HG03521 (cell line): Measurements from ENCODE around the gene CERS1.
"Not testable (repeated sequence)": the region's sequence is repeated elsewhere in the genome, so short reads cannot be mapped to it uniquely, and the experiment has no call there.

Source experiments
- ATAC-seq: cut with Tn5 transposase; IDR thresholded peaks from one replicate; pipeline ENCODE4 v1.9.1; 2021; ENCODE audit warnings: mild to moderate bottlenecking, moderate library complexity; ENCODE audit not compliant: unreplicated experiment

The CERS1 gene

DNA sequence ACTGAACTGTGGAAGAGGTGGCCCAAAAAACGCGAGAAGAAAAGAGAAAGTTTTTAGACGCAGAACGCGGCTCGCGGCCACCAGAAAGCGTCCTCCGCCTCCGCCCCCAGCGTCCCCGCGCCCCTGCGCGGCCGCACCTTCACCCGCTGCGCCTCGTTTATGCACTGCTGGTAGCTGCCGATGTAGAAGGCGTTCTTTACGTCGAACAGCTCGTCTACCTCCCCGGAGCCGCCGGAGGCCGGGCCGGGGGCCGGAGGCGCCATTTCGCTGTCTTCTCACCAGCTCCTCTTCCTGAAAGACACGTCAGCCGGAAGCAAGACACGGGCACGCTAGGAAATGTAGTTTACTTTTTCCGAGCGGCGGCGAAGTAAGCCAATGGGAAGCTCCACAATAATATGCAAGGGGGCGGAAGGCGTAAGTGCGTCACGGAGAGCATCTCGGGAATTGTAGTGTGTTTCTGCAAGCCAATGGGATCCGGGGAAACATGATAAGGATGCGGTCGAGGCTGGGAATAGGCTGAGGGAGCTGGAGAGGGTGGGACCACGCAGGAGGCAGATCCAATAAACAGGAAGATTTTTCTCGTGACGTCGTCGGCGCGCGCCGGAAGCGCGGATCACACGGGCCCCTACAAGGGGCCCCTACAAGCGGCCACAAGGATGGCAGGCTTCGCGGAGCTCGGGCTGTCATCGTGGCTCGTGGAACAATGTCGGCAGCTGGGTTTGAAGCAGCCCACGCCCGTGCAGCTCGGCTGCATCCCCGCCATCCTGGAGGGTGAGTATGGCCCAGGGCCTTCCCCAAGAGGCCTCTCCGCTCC is 23.3 kb upstream of the CERS1 start, which contains the start of the genes COPE and DDX49:
COPE (minus strand) TSS at position 302 of the 814 bp plus-strand sequence; CDS start at position 263, 39 bp downstream.
DDX49 (plus strand) TSS at position 630 of the 814 bp plus-strand sequence; CDS start at position 657, 27 bp downstream.
- peak; percentile 95 for ATAC-seq

DNA sequence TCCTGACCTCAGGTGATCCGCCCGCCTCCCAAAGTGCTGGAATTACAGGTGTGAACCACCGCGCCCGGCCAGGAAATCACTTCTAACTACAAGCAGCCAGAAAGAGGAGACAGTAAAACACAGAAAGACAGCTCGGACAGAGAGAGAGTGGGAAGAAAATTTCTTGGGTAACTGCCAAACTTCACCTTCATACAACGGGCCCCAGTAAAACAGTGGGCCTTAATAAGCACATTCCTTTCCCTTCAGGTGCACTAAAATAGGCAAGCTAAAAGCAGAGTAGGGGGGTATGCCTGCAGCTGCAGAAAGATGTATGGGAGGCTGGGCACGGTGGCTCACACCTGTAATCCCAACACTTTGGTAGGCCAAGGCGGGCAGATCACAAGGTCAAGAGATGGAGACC is 21.6 kb upstream of the CERS1 start:
- ATAC-seq: not testable (repeated sequence)

DNA sequence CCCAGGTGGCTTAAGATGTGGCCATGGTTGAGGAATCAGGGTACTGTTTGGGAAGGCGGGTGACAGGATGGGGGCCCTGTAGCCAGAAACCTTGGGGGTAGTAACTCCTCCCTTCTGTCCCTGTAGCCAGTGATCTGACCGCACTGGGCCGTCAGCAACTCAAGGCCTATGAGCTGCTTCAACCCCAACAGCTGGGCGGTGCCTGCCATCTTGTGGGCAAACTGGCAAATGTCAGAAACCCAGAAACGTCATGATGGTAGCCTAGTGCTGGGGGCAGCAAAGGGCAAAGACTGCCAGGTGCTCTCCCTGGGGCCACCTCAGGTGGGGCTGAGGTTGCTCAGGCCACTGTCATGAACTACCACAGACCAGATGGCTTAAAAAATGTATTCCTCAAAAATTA is 19.7 kb upstream of the CERS1 start:
- ATAC-seq: no peak

DNA sequence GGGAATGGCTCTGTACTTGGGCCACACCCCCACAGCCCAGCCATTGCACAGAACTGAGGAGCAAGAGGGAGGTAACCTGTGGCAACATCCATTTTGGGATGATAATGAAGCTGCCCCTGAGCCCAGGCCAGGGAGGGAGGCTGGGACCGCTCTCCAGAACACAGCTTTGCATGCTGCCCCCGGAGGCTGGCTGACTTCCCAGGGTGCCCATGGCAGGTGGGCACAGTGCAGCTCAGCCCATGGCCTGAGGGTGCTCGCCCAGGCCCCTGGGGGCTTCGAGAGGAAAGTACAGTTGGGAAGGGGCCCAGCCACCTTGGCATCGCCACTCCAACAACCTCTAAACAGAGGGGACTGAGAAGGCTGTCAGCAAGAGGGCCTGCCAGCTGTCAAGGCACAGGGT is 17.5 kb upstream of the CERS1 start:
- ATAC-seq: no peak

DNA sequence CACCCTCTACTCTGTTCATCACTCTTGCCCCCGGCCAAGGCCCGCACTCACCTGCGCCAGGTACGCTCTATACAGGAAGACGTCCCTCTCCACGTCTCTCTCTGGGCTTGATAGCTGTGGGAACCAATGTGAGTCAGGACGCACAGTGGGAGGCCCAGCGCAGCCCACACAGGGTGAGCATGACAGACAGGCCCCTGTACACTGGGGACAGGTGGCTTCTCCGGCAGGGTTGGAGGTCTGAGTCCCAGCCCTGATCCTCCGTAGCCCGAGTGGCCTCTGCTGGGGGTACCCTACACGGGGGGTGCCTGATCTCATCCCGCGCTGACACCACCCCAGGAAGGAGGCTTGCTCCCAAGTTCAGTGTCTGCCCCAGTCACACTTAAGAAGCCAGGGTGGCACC is 17.0 kb upstream of the CERS1 start:
- no peak for ATAC-seq

DNA sequence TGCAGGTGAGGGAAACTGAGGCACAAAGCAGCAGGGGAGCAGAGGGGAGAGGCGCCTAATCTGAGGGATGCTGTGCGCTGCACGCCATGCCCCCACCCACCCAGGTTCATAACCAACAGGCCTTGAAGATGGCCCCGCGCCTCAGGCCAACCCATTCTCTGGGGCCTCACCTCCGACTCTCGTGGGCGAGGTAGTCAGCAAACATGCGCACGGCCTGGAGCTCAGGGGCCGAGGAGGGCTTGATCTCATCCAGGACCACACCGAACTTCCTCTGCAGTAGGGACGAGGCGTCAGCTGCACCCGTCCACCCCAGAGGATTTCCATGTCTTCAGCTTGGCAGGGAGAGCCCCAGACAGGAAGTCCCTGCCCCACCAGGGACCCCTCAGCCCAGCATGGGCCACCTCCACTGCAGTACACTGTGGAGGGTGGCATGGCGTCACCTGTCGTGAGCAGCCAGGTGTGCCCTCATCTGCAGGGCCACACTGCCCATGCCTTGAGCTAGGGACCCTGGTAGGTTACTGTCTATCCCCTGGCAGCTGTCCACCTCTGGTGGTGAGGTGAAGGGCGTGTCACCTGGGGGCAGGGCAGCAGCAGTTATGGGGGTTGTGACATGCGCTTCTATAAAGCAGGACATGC is 15.0 kb upstream of the CERS1 start:
- ATAC-seq: no peak

DNA sequence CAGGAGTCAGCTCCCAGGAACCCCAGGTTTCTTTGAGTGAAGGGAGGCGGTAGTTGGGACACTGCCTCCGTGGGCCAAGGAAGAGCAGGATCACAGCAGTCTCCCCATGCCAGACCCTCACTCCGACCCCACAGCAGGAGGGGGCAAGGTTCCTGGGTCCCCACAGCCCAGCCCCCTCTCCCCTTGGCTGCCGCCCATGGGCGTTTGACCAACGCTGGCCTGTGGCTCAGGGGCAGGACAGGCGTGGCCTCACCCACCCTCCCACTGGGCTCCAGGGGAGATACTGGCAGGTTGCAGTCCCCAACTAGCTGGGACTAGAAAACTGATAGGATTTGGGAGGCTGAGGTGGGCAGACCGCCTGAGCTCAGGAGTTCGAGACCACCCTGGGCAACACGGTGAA is 14.1 kb upstream of the CERS1 start:
- ATAC-seq: no peak

DNA sequence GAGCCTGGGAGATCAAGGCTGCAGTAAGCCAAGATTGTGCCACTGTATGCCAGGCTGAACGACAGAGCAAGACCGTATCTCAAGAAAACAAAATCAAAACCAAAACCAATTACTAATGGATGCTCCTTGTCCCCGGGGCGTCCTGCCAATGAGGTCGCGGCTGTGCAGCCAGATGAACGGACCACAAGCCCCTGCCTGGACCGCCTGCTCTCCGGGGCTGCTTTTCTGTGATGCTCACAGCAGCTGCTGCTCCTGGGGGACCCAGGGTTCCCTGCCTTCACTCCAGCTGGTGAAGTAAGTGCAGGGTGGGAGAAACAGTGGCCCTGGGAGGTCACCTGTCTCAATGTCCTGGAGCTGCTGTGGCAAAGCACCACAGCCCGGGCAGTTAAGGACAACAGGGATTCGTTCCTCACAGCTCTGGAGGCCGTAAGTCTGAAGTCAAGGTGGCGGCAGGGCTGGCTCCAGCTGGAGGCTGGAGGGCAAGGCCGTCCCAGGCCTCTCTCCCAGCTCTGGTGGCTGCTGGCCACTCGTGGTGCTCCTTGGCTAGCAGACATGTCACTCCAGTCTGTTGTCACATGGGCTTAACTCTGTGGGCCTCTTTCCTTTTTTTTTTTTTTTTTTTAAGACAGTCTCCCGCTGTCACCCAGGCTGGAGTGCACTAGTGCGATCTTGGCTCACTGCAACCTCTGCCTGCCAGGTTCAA is 13.1 kb upstream of the CERS1 start:
- ATAC-seq: no peak

DNA sequence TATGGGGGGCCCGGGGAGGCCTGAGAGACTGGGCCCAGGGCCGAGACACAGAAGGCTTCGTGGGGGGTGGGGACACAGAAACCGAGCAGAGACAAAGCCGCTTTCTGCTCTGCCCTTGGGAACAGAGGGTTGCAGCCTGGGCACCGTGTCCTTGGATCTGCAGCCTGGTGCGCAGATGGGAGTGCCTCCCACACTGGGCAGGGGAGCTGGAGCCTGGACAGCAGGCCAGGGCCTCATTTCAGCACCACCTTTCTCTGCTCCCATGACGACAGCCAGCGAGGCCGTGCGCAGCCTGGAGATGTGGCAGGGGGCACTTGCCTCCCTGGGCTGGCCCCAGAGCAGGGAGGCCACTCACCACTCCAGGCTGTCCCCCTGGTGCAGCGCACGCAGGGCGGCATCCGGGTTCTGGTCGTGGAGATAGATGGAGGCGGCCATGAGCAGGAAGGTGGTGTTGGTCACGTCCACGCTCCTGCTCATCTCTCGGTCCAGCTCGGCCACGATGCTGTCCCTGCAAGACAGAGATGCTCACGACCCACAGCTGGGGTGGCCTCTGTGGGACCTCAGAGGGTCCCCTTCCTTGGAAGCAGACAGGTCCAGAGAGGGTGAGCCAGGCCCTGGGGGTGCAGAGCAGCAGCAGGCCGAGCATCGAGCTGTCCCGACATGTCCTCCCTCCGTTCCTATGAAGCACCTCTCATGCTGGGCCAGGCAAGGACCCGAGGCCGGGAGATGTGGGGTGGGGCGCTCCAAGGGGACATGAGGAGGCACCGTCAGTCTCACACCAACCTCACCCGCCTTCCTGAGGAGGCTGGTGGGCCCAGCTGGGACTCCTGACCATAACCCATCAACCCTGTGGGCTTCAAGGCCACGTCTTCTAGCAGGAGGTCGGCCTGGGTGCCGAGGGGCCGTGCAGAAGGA is 10.9 kb upstream of the CERS1 start:
- no peak for ATAC-seq

DNA sequence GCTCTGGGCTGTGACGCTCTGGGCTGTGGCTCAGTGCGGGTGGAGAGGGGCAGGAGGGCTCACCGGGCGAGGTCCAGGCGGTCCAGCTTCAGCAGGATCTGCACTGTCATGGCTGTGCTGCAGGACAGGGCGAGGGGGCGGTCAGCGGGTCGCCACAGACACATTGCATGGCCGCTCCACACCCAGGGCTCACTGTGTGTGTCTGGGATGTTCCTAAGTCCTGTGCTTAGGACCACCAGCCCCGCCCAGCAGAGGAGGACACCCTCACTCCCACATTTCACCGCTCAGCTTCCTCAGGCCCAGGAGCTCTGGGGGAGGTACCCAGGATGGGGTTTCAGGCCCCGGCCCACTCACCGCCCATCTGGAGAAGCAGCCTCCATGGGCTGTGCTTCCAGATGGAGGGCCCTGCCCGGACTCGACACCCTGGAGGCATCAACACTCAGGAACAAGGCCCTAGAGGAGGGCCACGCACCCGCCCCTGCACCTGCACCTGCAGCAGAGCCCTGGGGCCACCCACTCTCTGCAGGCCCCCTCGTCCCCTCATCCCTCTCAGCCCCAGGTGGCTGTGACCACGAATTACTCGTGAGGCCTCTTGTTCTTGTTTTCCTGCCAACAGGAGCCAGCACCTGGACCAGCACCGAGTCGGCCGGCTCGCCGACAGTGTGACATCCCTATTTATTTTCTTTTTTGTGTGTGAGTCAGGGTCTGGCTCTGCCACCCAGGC is 9.7 kb upstream of the CERS1 start:
- ATAC-seq: no peak

DNA sequence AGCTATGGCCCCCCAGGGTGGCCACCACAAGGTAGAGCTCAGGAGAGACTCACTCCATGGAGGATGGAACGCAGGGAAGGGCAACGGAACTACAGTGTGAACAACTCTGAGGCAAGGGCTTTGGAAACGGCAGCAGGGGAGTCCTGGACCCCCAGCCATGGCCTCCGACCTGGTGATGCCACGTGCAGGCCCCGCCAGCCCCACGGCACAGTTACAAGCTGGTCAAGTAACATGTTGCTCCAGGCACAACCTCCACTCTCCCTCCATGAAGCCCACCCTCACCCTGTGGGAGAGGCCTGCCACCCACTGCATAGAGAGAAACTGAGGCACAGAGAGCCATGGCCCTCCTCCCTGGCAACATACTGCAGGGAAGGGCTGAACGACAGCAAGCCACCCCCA is 9.1 kb upstream of the CERS1 start:
- no peak for ATAC-seq

DNA sequence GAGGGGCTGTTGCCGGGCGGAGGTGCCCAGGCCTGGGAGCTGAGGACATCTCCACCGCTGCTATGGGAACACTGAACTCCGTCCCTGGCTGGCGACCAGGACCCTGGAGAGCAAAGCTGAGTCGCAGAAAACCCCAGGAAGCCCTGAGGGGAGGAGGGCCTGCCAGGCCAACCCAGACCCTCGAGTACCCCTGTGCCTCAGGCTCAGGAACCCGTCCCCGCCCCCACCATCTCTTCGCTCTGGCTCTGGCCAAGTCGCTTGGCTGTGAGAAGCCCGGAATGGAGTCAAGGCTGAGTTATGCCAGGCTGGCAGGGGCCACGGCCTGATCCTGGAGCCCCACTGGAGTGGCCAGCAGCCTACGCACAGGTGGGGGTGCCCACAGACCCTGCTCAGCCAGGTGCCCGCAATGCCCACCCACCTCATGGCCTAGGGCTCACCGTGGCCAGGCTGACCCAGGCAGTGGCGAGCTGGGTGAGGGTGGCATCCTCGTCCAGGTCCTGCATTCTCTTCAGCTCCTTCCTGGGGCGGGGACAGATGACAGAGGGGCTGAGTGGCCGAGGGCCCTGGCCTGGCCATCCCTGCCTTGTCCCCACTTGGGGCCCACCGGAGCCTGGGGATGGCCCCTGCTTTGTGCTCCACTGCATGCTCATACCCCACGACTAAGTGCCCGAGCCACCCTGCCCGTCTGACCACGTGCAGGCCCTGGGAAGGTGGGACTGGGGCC is 8.5 kb upstream of the CERS1 start:
- no peak for ATAC-seq

DNA sequence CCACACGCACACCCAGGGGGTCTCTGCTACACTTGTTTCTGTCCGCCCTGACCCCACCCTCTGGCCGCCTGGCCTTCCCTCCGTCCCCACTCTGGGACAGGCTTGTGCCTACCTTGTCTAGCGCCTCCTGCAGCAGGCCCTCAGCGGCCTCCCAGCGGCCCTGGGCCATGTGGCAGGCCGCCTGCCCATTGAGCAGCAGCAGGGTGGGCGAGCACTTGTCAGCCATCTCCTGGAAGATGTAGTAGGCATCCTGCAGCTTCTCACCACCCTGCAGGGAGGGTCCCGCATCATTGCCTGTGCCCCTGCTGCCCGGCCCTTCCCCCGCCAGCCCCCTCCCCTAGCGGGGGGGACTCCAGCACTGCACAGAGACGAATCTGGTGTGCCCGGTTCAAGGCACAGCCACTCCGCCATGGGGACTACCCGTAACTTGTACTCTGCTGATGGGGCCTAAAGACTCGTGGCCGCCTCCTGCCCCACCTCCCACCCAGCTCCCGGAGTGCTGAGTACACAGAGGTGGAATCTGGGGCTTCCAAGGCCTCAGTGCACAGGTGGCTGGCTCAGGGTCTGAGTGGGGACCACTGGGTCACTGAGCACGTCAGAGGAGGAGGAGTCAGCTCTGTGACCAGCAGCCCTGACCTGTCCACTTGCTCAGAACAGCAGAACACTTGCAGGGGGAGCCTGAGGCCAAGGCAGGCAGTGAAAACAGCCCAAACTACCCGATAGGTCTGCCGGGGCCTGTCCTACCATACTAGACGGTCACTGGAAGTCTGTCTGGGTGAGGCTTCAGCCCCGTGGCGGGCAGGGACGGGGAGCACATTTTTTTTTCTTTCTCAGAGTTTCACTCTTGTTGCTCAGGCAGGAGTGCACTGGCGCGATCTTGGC is 7.4 kb upstream of the CERS1 start:
- no peak for ATAC-seq

DNA sequence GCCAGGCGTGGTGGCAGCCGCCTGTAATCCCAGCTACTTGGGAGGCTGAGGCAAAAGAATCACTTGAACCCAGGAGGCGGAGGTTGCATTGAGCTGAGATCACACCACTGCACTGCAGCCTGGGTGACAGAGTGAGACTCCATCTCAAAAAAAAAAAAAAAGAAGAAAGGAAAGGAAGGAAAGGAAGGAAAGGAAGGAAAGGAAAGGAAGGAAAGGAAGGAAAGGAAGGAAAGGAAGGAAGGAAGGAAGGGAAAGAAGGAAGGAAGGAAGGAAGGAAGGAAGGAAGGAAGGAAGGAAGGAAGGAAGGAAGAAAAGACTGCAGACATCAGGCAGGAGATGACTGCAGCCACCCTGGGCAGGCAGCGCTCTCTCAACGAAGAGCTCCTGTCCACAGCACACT is 6.6 kb upstream of the CERS1 start:
- ATAC-seq: not testable (repeated sequence)

DNA sequence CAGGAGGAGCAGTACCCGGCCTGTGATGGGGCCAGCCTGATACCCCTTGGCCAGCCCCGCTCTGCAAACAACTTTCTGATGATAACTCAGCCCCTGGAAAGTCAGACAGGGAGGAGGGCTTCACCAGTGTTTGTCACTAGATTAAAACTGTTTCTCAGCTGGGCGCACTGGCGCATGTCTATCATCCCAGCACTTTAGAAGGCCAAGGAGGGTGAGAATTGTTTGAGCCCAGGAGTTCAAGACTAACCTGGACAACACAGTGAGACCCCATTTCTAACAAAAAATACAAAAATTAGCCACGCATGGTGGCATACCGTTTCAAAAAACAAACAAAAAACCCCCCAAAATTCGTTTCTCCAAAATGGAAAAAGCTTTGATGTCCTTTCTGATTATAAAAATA is 5.5 kb upstream of the CERS1 start:
- no peak for ATAC-seq

DNA sequence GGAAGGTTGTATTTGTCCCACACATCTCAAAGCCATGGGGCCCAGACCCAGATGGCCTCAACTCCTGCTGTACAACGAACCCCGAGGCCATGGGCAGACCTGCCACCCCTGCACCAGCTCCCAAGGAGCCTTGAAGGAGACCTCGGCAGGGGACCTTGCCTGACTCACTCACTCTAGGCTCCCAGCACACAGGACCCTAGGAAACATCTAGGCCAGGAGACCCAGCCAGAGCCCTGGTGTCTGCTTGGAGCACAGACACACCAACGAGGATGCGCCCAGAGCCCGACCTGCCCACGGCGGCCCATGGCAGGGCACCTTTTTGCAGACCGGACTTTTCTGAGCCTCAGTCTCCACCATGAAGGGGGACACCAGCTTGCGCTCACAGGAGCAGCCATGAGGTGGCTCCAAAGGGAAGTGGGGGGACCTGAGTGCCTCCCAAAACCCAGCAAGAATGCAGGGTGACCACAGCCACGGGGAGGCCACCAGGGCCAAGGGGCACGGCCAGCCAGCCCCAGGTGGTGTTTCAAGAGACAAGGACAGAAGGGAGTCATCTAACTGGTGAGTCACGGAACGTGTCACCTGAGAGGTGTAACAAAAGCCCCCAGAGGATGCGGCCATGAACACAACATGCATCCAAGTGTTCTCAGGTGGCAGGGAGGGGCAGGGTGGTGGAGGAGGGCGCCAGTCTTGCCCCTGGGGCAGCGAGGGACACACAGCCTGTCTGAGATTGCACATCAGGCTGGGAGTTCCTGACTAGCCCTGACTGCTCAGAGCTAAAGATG is 4.9 kb upstream of the CERS1 start:
- no peak for ATAC-seq
